ENCODE data around the gene ABHD16A.

Gene ABHD16A

GRCh38 chr6:31697555-31697954 lies 5.6 kb downstream of the ABHD16A start:
- Histone ChIP-seq H3K4me1 (ENCODE audit: control insufficient read depth, insufficient read depth, low read length) (peaks cover 20% of the 10 kb centered on the region), H3K27ac (ENCODE audit: low read length) (no peak overlapping the region), H3K27me3 (ENCODE audit: control insufficient read depth in 1 of 2, insufficient read depth in 2 of 2, low read length in 2 of 2) (no peaks in the 10 kb centered on the region), H3K36me3 (ENCODE audit: control insufficient read depth in 2 of 2, insufficient read depth in 2 of 2, low read length in 2 of 2) (peaks cover 39 to 41% of the 10 kb centered on the region in 2 donors), H3K4me3 (ENCODE audit: low read length in 2 of 2) (no peak overlapping the region), H3K9ac (ENCODE audit: low read length in 2 of 2) (no peak overlapping the region), H3K9me3 (ENCODE audit: control insufficient read depth in 2 of 2, low read length in 2 of 2) (no peaks in the 10 kb centered on the region)

- no peak overlapping the region for H3K27ac ChIP-seq (ENCODE audit: low read length)
- no peaks in the 10 kb centered on the region for H3K27me3 ChIP-seq (ENCODE audit: control insufficient read depth in 1 of 2, insufficient read depth in 2 of 2, low read length in 2 of 2)
- H3K9ac ChIP-seq (ENCODE audit: low read length in 2 of 2), result no peak overlapping the region
- H3K4me3 ChIP-seq (ENCODE audit: low read length in 2 of 2), result no peak overlapping the region
- H3K9me3 ChIP-seq (ENCODE audit: control insufficient read depth in 2 of 2, low read length in 2 of 2), result no peaks in the 10 kb centered on the region
- peaks cover 61 to 65% of the 10 kb centered on the region in 2 donors for H3K36me3 ChIP-seq (ENCODE audit: control insufficient read depth in 2 of 2, insufficient read depth in 2 of 2, low read length in 2 of 2)
- H3K4me1 ChIP-seq (ENCODE audit: control insufficient read depth, insufficient read depth, low read length), result no peaks in the 10 kb centered on the region
Observed at GRCh38 chr6:31693535-31693934, 9.6 kb downstream of the ABHD16A start.

DNA sequence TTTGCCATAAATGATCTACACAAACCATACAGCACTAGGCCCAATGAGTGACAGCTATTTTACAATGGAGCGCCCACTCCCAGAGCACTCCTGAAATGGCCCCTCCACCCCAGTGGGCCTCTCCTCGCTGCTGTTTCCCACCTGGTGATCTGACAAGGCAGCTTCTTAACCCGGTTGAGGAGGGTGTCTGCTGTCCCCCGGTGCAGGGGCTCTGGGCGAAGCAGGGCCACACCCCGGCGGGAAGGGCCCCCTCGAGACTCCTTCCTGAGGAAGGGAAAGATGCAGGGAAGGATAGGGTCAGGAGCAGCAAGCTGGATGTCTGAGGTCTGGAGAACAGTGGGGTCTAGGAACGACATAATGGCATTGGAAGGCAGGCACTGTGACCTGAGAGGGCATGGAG lies 10.2 kb downstream of the ABHD16A start:
- Histone ChIP-seq H3K36me3 (ENCODE audit: control insufficient read depth in 2 of 2, insufficient read depth in 2 of 2, low read length in 2 of 2) (peaks cover 67 to 71% of the 10 kb centered on the region in 2 donors), H3K4me3 (ENCODE audit: low read length in 2 of 2) (no peak overlapping the region), H3K9me3 (ENCODE audit: control insufficient read depth in 2 of 2, low read length in 2 of 2) (no peaks in the 10 kb centered on the region), H3K4me1 (ENCODE audit: control insufficient read depth, insufficient read depth, low read length) (no peaks in the 10 kb centered on the region), H3K27ac (ENCODE audit: low read length) (no peak overlapping the region), H3K9ac (ENCODE audit: low read length in 2 of 2) (no peak overlapping the region), H3K27me3 (ENCODE audit: control insufficient read depth in 1 of 2, insufficient read depth in 2 of 2, low read length in 2 of 2) (no peaks in the 10 kb centered on the region)

- H3K4me3 ChIP-seq (ENCODE audit: low read length in 2 of 2), result no peak overlapping the region
- no peak overlapping the region for H3K27ac ChIP-seq (ENCODE audit: low read length)
- no peaks in the 10 kb centered on the region for H3K9me3 ChIP-seq (ENCODE audit: control insufficient read depth in 2 of 2, low read length in 2 of 2)
- H3K27me3 ChIP-seq (ENCODE audit: control insufficient read depth in 1 of 2, insufficient read depth in 2 of 2, low read length in 2 of 2), result no peaks in the 10 kb centered on the region
- peaks cover 72 to 73% of the 10 kb centered on the region in 2 donors for H3K36me3 ChIP-seq (ENCODE audit: control insufficient read depth in 2 of 2, insufficient read depth in 2 of 2, low read length in 2 of 2)
- H3K4me1 ChIP-seq (ENCODE audit: control insufficient read depth, insufficient read depth, low read length), result no peaks in the 10 kb centered on the region
- H3K9ac ChIP-seq (ENCODE audit: low read length in 2 of 2), result no peak overlapping the region
Observed at GRCh38 chr6:31692353-31692752, 10.8 kb downstream of the ABHD16A start.

GRCh38 chr6:31691564-31692108 lies 11.5 kb downstream of the ABHD16A start:
- H3K27me3 ChIP-seq (ENCODE audit: control insufficient read depth in 1 of 2, insufficient read depth in 2 of 2, low read length in 2 of 2), result no peaks in the 10 kb centered on the region
- peaks cover 73 to 76% of the 10 kb centered on the region in 2 donors for H3K36me3 ChIP-seq (ENCODE audit: control insufficient read depth in 2 of 2, insufficient read depth in 2 of 2, low read length in 2 of 2)
- no peak overlapping the region for H3K9ac ChIP-seq (ENCODE audit: low read length in 2 of 2)
- no peak overlapping the region for H3K4me3 ChIP-seq (ENCODE audit: low read length in 2 of 2)
- no peaks in the 10 kb centered on the region for H3K9me3 ChIP-seq (ENCODE audit: control insufficient read depth in 2 of 2, low read length in 2 of 2)
- H3K4me1 ChIP-seq (ENCODE audit: control insufficient read depth, insufficient read depth, low read length), result no peaks in the 10 kb centered on the region
- H3K27ac ChIP-seq (ENCODE audit: low read length), result no peak overlapping the region

GRCh38 chr6:31691078-31691463 lies 12.1 kb downstream of the ABHD16A start:
- no peaks in the 10 kb centered on the region for H3K27me3 ChIP-seq (ENCODE audit: control insufficient read depth in 1 of 2, insufficient read depth in 2 of 2, low read length in 2 of 2)
- no peaks in the 10 kb centered on the region for H3K4me1 ChIP-seq (ENCODE audit: control insufficient read depth, insufficient read depth, low read length)
- H3K9ac ChIP-seq (ENCODE audit: low read length in 2 of 2), result no peak overlapping the region
- H3K9me3 ChIP-seq (ENCODE audit: control insufficient read depth in 2 of 2, low read length in 2 of 2), result no peaks in the 10 kb centered on the region
- no peak overlapping the region for H3K27ac ChIP-seq (ENCODE audit: low read length)
- H3K36me3 ChIP-seq (ENCODE audit: control insufficient read depth in 2 of 2, insufficient read depth in 2 of 2, low read length in 2 of 2), result peaks cover 73 to 77% of the 10 kb centered on the region in 2 donors
- no peak overlapping the region for H3K4me3 ChIP-seq (ENCODE audit: low read length in 2 of 2)

- H3K9ac ChIP-seq (ENCODE audit: low read length in 2 of 2), result no peak overlapping the region
- H3K9me3 ChIP-seq (ENCODE audit: control insufficient read depth in 2 of 2, low read length in 2 of 2), result no peaks in the 10 kb centered on the region
- H3K4me1 ChIP-seq (ENCODE audit: control insufficient read depth, insufficient read depth, low read length), result no peaks in the 10 kb centered on the region
- H3K36me3 ChIP-seq (ENCODE audit: control insufficient read depth in 2 of 2, insufficient read depth in 2 of 2, low read length in 2 of 2), result peaks cover 74 to 79% of the 10 kb centered on the region in 2 donors
- no peak overlapping the region for H3K4me3 ChIP-seq (ENCODE audit: low read length in 2 of 2)
- H3K27ac ChIP-seq (ENCODE audit: low read length), result no peak overlapping the region
- no peaks in the 10 kb centered on the region for H3K27me3 ChIP-seq (ENCODE audit: control insufficient read depth in 1 of 2, insufficient read depth in 2 of 2, low read length in 2 of 2)
Observed at GRCh38 chr6:31690231-31691077, 12.7 kb downstream of the ABHD16A start.

- H3K27me3 ChIP-seq (ENCODE audit: control insufficient read depth in 1 of 2, insufficient read depth in 2 of 2, low read length in 2 of 2), result no peaks in the 10 kb centered on the region
- H3K4me3 ChIP-seq (ENCODE audit: low read length in 2 of 2), result no peak overlapping the region
- H3K27ac ChIP-seq (ENCODE audit: low read length), result no peak overlapping the region
- no peak overlapping the region for H3K9ac ChIP-seq (ENCODE audit: low read length in 2 of 2)
- H3K36me3 ChIP-seq (ENCODE audit: control insufficient read depth in 2 of 2, insufficient read depth in 2 of 2, low read length in 2 of 2), result peaks cover 70 to 73% of the 10 kb centered on the region in 2 donors
- H3K4me1 ChIP-seq (ENCODE audit: control insufficient read depth, insufficient read depth, low read length), result no peaks in the 10 kb centered on the region
- no peaks in the 10 kb centered on the region for H3K9me3 ChIP-seq (ENCODE audit: control insufficient read depth in 2 of 2, low read length in 2 of 2)
Observed at GRCh38 chr6:31689249-31690110, 13.6 kb downstream of the ABHD16A start.

GRCh38 chr6:31687860-31688693 lies 15.0 kb downstream of the ABHD16A start:
- Histone ChIP-seq H3K36me3 (ENCODE audit: control insufficient read depth in 2 of 2, insufficient read depth in 2 of 2, low read length in 2 of 2) (peaks cover 59 to 64% of the 10 kb centered on the region in 2 donors), H3K27me3 (ENCODE audit: control insufficient read depth in 1 of 2, insufficient read depth in 2 of 2, low read length in 2 of 2) (no peaks in the 10 kb centered on the region), H3K4me3 (ENCODE audit: low read length in 2 of 2) (no peak overlapping the region), H3K4me1 (ENCODE audit: control insufficient read depth, insufficient read depth, low read length) (no peaks in the 10 kb centered on the region), H3K9me3 (ENCODE audit: control insufficient read depth in 2 of 2, low read length in 2 of 2) (no peaks in the 10 kb centered on the region), H3K27ac (ENCODE audit: low read length) (no peak overlapping the region), H3K9ac (ENCODE audit: low read length in 2 of 2) (no peak overlapping the region)

DNA sequence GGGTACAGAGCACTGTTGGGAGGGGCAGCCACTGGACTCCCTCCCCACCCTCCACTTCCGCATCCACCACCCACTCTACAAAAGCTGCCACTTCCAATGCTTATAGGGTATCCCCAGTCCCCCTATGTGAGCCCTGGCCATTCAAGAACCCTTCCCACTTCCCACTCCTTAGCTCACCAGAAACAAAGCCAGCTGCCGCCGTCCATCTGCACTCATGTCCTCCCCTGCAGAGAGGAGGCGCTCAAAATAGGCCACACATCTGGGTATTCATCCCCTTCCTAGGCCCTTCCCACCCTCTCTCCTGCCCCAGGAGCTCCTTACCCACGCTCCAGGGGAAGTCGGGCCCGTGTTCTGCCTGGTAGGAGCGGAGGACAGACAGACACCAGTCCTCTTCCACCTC lies 15.8 kb downstream of the ABHD16A start:
- no peak overlapping the region for H3K27ac ChIP-seq (ENCODE audit: low read length)
- no peaks in the 10 kb centered on the region for H3K9me3 ChIP-seq (ENCODE audit: control insufficient read depth in 2 of 2, low read length in 2 of 2)
- H3K27me3 ChIP-seq (ENCODE audit: control insufficient read depth in 1 of 2, insufficient read depth in 2 of 2, low read length in 2 of 2), result no peaks in the 10 kb centered on the region
- H3K4me1 ChIP-seq (ENCODE audit: control insufficient read depth, insufficient read depth, low read length), result no peaks in the 10 kb centered on the region
- no peak overlapping the region for H3K4me3 ChIP-seq (ENCODE audit: low read length in 2 of 2)
- H3K36me3 ChIP-seq (ENCODE audit: control insufficient read depth in 2 of 2, insufficient read depth in 2 of 2, low read length in 2 of 2), result peaks cover 55 to 57% of the 10 kb centered on the region in 2 donors
- H3K9ac ChIP-seq (ENCODE audit: low read length in 2 of 2), result no peak overlapping the region
